ENCODE data around the gene PDZRN3. TPM values are rescaled to one million over a fixed set of nuclear protein-coding genes. Genes with fewer than 3 reads are reported as not detected.

Gene PDZRN3
- total RNA-seq, 1 donor from 2014 or later = 21.9 TPM

DNA sequence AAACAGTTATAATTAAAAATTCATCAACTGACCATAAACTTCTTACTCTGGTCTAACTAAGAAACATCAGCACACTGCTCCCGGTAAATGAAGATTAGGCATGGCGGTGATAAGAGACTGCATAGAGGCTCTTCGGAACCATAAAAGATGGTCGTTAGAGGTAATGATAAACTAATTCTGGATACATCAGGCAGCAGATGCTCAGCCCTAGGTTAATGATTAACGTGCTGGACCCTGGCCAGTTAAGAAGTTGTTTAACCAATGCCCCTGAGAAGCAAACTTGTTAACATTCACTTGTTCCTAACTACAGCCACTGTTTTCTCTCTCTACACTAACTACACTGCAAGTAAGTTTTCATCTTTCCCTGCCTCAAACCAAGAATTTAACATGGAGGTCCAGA lies 111.5 kb downstream of the PDZRN3 start:
- Mint-ChIP-seq H3K4me3 (ENCODE audit: unreplicated experiment) (no peak overlapping the region), H3K9me3 (ENCODE audit: unreplicated experiment) (no peaks in the 10 kb centered on the region), H3K27ac (ENCODE audit: unreplicated experiment) (no peak overlapping the region), H3K36me3 (ENCODE audit: unreplicated experiment) (no peaks in the 10 kb centered on the region), H3K4me1 (ENCODE audit: low read depth, unreplicated experiment) (peaks cover 44% of the 10 kb centered on the region), H3K27me3 (ENCODE audit: unreplicated experiment) (no peaks in the 10 kb centered on the region)
- TF ChIP-seq, protein P1, sequence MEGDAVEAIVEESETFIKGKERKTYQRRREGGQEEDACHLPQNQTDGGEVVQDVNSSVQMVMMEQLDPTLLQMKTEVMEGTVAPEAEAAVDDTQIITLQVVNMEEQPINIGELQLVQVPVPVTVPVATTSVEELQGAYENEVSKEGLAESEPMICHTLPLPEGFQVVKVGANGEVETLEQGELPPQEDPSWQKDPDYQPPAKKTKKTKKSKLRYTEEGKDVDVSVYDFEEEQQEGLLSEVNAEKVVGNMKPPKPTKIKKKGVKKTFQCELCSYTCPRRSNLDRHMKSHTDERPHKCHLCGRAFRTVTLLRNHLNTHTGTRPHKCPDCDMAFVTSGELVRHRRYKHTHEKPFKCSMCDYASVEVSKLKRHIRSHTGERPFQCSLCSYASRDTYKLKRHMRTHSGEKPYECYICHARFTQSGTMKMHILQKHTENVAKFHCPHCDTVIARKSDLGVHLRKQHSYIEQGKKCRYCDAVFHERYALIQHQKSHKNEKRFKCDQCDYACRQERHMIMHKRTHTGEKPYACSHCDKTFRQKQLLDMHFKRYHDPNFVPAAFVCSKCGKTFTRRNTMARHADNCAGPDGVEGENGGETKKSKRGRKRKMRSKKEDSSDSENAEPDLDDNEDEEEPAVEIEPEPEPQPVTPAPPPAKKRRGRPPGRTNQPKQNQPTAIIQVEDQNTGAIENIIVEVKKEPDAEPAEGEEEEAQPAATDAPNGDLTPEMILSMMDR (IDR thresholded peaks at IDR 0.05; ENCODE audit: partially characterized antibody, unreplicated experiment) = no peak
- DNase-seq = no peak

DNA sequence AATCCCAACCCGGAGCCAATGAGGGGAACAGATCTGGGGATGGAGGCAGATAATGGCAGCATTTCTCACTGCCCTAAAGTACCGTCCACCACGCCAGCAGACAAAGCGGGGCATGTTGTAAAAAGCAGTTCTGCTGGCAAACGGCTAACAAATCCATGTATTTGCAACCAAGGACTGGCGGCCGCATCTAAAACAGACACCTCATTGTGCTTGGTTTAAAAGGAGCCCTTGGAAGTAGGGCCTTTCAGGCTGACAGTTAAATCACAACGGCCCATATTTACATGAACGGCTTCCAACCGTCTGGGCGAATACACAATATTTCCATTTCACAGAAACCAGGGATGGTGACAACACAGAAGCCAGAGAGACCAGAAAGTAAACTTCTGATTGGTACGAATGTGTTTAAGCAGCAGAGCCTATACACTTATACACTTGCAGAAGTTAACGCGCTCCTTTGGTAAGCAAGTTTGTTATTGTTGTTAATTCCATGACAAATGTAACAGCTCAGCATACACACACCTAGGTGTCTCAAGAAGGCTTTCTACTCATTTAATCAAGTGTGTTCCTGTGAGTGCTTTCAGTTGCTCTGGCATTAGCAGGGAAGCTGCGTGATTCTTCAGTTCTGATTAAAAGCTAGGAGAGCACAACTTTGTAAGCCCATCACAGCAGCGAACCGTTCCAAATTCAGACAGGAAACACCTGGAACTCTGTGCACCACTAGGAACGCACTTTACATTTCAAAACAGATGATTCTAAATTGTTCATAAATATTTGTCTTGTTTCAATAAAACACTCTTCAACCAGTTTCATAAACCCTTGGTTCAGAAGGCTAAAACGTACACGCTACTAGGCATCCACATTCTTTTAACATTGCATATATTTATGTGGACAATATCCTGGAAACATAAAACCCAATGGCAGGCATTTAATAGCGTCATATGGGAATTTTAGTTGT lies 112.9 kb downstream of the PDZRN3 start:
- TF ChIP-seq, protein P1 (IDR thresholded peaks at IDR 0.05; ENCODE audit: partially characterized antibody, unreplicated experiment) = no peak
- H3K4me3 Mint-ChIP-seq (ENCODE audit: unreplicated experiment) = peak overlapping the region; percentile 23
- no peaks in the 10 kb centered on the region for H3K36me3 Mint-ChIP-seq (ENCODE audit: unreplicated experiment)
- no peak for DNase-seq
- H3K27ac Mint-ChIP-seq (ENCODE audit: unreplicated experiment) = peak overlapping the region; percentile 70
- no peaks in the 10 kb centered on the region for H3K27me3 Mint-ChIP-seq (ENCODE audit: unreplicated experiment)
- no peaks in the 10 kb centered on the region for H3K9me3 Mint-ChIP-seq (ENCODE audit: unreplicated experiment)
- H3K4me1 Mint-ChIP-seq (ENCODE audit: low read depth, unreplicated experiment) = peaks cover 43% of the 10 kb centered on the region

DNA sequence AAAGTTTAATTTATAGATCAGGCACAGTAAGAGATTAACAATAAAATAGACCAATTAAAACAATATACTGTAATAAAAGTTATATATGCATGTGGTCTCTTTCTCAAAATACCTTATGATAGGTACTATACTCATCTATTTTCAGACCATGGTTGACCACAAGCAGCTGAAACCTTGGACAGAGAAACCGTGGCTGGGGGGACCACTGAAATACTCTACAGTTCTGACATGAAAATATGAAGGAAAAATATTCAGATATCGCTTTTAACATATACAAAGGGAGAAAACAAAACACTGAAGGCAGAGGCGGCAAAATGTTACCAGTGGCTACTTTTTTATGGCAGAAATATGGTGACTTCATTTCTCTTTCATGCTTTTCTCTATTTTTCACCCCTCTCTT lies 114.0 kb downstream of the PDZRN3 start:
- no peaks in the 10 kb centered on the region for H3K27me3 Mint-ChIP-seq (ENCODE audit: unreplicated experiment)
- H3K27ac Mint-ChIP-seq (ENCODE audit: unreplicated experiment) = peak overlapping the region; percentile 70
- TF ChIP-seq, protein P1 (IDR thresholded peaks at IDR 0.05; ENCODE audit: partially characterized antibody, unreplicated experiment) = no peak
- no peaks in the 10 kb centered on the region for H3K36me3 Mint-ChIP-seq (ENCODE audit: unreplicated experiment)
- H3K4me1 Mint-ChIP-seq (ENCODE audit: low read depth, unreplicated experiment) = peaks cover 44% of the 10 kb centered on the region
- H3K9me3 Mint-ChIP-seq (ENCODE audit: unreplicated experiment) = no peaks in the 10 kb centered on the region
- no peak overlapping the region for H3K4me3 Mint-ChIP-seq (ENCODE audit: unreplicated experiment)
- no peak for DNase-seq

DNA sequence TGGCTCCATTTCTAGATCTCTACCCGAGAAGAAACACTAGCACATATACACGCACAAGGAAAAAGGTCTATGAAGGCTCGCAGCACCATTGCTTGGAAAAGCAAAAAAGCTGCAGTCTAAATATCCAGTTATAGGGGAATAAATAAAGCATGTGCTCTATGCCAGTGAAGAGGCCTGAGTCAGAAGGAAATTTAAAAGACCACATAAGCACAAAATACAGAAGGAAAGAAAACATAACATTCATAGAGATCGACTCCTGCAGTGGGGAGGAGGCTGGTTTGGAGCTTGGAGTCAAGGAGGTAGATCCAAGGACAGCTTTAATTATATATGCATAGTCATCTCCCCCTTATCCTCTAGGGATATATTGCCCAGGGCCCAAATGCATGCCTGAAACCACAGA lies 114.4 kb downstream of the PDZRN3 start:
- DNase-seq = no peak
- Mint-ChIP-seq H3K9me3 (ENCODE audit: unreplicated experiment) (no peaks in the 10 kb centered on the region), H3K36me3 (ENCODE audit: unreplicated experiment) (no peaks in the 10 kb centered on the region), H3K27ac (ENCODE audit: unreplicated experiment) (peak overlapping the region; percentile 13), H3K4me1 (ENCODE audit: low read depth, unreplicated experiment) (peaks cover 46% of the 10 kb centered on the region), H3K4me3 (ENCODE audit: unreplicated experiment) (peak overlapping the region; percentile 2), H3K27me3 (ENCODE audit: unreplicated experiment) (no peaks in the 10 kb centered on the region)
- TF ChIP-seq, protein P1 (IDR thresholded peaks at IDR 0.05; ENCODE audit: partially characterized antibody, unreplicated experiment) = no peak

DNA sequence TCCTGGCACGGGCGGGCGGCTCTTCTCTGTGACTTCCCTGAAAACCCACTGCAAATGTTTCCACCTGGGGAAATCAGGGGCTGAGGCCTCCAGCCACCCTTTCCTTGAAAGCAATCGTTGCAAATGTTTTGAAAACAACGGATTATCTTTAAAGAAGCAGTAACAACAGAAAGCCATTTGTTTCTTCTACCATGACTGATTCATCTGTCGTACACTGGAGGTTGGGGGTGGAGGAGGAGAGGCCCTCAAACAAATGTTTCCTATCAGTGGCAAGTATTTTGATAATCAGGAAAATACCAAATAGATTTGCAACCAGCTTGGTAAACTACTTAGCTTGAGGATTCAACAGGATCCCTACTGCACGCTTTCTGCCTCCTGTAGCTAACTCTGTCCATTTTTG lies 114.9 kb downstream of the PDZRN3 start:
- Mint-ChIP-seq H3K27me3 (ENCODE audit: unreplicated experiment) (no peaks in the 10 kb centered on the region), H3K27ac (ENCODE audit: unreplicated experiment) (peak overlapping the region; percentile 13), H3K4me1 (ENCODE audit: low read depth, unreplicated experiment) (peaks cover 47% of the 10 kb centered on the region), H3K9me3 (ENCODE audit: unreplicated experiment) (no peaks in the 10 kb centered on the region), H3K36me3 (ENCODE audit: unreplicated experiment) (no peaks in the 10 kb centered on the region), H3K4me3 (ENCODE audit: unreplicated experiment) (peak overlapping the region; percentile 2)
- TF ChIP-seq, protein P1 (IDR thresholded peaks at IDR 0.05; ENCODE audit: partially characterized antibody, unreplicated experiment) = no peak
- no peak for DNase-seq

Measured in glutamatergic neuron (in vitro differentiated cells).